ENCODE data around the gene CPSF4L. TPM values are rescaled to one million over a fixed set of nuclear protein-coding genes. Genes with fewer than 3 reads are reported as not detected.
"Not testable (repeated sequence)": the region's sequence is repeated elsewhere in the genome, so short reads cannot be mapped to it uniquely, and the experiment has no call there.

The CPSF4L gene, protein sequence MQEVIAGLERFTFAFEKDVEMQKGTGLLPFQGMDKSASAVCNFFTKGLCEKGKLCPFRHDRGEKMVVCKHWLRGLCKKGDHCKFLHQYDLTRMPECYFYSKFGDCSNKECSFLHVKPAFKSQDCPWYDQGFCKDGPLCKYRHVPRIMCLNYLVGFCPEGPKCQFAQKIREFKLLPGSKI
- under 1 TPM in 1 of 4 donors, not detected in 3; 0.26 TPM for polyA plus RNA-seq (ENCODE audit: insufficient read length in 4 of 4)

DNA sequence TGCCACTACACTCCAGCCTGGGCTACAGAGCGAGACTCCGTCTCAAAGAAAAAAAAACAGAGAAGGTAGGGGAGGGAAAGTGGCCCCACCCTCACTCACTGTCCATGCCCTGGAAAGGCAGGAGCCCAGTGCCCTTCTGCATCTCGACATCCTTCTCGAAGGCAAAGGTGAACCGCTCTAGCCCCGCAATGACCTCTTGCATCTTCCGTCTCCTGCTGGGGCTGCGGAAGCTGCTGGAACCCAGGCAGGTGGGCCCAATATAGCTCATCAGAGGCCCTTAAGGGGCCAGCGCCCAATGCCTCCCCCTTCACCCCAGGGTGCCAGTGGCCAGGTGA is at the start of gene CPSF4L:
CPSF4L (minus strand) TSS at position 264 of the 335 bp plus-strand sequence; CDS start at position 202, 62 bp downstream.
- no peak for DNase-seq (ENCODE audit: low read depth in 4 of 4, low spot score in 3 of 4)

DNA sequence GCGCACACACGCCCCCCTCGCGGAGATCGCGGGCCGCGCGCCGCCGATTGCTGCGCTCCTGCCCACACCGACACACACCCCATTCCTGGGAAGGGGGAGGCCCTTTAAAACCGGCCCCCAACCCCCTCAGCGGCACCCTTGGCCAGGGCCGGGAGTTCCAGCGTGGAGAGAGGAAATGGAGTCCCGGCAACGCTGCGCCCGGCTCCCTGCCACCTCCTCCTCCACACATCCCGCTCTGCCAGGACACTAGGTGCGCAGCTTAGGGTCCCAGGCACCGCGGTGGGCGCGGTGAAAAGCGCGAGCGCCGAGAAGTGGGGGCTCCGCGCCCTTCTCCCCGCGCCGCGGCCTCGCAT is 49.7 kb upstream of the CPSF4L start:
- DNase-seq (ENCODE audit: low read depth in 4 of 4, low spot score in 3 of 4) = no peak

DNA sequence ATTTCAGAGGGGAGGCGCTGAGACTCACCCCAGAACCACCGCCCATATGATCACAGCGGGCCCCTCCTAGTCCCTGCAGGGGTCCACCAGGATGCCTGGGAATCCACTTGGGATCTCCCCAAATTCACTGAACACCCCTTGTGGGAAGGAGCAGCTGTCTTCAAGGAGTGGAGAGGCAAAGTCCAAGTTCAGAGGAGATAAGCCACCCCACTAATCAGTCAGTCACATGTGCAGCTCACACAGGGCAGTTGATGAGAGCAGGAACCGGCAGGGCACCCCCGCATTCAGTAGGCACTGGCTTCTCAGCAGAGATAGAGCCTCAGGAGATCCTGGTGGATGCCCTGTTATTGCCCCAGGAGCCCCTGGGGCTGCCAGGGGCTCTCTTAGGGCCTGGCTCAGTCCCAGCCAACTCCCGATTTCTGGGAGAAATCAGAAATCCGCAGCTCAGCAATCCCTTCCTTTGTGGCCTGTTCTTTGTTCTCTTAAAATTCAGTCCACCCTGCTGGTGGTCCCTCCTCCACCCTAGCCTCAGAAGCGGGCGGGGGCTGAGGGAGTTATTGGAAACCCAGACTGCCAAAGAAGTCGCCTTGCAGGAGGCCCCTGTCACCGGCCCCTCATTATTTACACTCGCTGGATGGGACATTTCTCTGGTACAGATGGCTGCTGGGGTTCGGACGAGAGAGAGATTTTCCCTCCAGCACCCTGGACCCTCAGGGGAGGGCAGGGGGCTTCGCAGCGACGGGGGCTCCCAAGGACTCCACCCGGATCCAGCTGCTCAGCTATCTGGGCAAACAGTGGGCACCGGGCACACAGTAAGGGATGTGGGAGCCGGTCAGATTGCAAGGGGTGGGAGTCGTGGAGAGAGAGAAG is 48.3 kb upstream of the CPSF4L start:
- DNase-seq (ENCODE audit: low read depth in 4 of 4, low spot score in 3 of 4) = no peak

DNA sequence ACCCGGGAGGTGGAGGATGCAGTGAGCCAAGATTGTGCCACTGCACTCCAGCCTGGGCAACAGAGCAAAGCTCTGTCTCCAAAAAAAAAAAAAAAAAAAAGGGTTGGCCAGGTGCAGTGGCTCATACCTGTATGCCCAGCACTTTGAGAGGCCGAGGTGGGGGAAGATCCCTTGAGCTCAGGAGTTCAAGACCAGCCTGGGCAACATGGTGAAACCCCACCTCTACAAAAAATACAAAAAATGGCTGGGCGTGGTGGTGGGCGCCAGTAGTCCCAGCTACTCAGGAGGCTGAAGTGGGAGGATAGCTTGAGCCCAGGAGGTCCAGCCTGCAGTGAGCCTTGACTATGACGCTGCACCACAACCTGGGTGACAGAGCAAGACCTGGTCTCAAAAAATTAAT is 47.3 kb upstream of the CPSF4L start:
- not testable (repeated sequence) for DNase-seq (ENCODE audit: low read depth in 4 of 4, low spot score in 3 of 4)

DNA sequence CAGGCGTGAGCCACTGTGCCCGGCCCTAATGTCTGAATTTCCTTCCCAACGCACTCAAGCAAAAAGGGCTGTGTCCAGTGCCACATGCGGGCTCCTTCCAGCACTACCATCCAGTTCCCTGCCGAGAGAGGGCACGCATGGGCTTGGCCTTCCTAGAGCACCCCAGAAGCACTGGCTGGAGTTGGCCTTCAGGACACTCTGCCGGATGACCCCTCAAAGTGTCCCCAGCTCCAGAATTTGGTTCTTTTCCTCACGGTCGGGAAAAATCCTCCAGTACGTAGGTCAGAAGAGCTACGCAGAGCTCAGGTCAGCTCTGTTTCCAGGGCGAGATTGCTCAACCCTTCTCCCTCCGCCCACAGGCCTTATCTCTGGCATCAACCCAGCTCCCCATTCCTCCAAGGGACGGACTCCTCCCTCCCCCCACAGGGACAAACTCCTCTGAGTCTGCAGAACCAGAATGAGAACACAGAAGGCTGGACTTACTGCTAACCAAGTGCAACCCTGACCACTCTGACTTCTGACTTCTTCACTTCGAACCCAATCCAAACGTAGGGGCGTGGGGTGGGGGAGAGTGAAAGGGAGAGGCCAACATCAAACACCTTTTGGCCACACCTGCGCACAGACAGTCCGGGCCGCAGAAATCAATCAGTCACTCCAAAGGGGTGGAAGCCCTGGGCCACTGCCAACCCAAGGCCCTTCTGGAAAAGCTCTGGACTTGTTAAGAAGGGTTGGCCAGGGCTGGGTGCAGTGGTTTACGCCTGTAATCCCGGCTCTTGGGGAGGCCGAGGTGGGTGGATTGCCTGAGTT is 46.5 kb upstream of the CPSF4L start:
- DNase-seq (ENCODE audit: low read depth in 4 of 4, low spot score in 3 of 4) = no peak

DNA sequence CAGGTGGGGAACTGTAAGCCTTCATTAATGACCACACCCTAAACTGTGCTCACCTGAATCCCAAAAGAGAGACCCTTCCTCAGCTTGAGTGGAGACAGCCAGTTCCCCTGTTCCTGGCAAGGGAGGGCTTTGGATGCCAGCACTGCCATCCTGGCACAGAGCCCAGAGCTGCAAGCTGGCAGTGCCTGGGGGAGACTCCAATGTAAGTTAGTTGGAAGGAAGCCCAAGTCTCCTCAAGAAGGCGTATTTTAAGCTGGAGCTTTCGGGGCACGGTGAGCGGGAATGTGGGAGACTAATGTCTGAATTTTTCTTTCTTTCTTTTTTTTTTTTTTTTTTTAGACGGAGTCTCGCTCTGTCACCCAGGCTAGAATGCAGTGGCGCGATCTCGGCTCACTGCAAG is 45.5 kb upstream of the CPSF4L start:
- DNase-seq (ENCODE audit: low read depth in 4 of 4, low spot score in 3 of 4) = no peak

DNA sequence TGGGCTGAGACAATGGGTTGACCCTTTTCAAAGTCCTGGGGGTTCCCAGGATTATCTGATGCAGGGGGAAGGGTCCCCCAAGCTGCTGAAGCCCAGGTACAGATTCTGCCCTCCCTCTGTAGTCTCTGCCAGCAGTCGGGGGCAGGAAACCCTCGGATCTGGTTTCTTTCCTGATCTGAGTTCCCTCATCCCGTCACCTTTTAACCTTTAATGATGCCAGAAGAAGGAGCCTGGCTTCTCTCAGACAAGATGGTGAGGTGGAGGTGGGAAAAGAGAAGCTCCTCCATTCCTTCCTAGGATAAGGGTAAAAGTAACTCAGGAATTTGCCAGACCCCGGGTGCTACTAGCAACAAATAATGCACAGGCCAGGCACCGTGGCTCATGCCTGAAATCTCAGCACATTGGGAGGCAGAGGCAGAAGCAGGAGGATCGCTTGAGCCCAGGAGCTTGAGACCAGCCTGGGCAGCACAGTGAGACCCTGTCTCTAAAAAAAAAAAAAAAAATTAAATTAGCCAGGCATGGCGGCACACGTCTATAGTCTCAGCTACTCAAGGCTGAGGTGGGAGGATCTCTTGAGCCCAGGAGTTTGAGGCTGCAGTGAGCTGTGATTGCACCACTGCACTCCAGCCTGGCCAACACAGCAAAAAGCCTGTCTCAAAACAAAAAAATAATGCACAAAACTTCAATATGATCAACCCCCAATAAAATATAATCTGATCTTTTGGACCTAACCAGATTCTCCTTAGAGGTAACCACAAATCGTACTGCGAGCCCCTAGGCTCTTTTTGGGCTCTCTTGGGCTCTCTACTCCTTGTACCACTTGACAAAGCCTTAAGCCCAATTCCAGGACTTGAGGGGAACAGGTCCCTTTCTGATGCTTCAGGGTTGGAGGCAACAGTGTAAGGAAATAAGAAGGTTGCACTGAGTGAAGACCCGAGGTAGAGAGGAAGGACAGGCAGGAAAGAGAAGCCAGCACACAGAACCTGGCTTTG is 44.5 kb upstream of the CPSF4L start:
- no peak for DNase-seq (ENCODE audit: low read depth in 4 of 4, low spot score in 3 of 4)

DNA sequence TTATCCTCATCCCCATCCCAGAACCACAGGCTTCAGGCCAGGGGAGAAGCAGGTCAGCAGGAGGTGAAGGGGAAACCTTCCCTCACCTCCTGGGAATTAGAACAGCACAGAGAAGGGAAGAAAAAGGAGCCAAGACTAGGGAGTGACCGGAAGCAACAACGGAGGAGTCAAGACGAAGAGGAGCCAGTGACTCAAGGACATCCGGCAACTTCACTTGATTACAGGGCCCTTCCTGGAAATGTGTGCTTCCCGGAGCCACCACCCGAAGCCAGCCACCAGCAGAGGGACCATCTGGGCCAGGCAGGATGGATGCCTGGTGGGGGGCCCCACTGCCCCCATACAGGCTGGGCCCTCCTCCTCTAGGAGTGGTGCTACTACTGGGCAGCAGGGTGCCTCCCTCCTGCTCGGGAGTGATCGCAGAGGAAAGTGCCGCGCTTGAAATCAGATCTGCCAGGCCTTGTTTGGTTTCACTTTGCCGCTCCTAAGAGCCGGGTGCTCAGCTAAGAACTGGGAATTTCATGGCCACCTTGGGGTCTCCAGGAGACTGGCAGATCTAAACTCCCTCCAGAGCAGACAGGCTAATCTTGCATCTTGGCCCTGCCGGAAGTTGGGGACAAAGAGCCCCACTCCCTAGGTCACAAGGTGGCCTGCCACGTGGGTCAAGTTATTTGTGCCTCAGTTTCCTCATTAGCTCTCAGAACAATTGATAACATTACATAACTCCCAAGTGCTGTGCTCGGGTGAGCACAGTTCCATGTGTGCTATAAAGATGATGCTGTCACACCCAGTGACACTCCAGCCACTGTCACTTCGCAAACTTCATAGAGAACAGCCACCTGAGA is 43.5 kb upstream of the CPSF4L start:
- DNase-seq (ENCODE audit: low read depth in 4 of 4, low spot score in 3 of 4) = peak in 1 of 4 donors; percentile 66

DNA sequence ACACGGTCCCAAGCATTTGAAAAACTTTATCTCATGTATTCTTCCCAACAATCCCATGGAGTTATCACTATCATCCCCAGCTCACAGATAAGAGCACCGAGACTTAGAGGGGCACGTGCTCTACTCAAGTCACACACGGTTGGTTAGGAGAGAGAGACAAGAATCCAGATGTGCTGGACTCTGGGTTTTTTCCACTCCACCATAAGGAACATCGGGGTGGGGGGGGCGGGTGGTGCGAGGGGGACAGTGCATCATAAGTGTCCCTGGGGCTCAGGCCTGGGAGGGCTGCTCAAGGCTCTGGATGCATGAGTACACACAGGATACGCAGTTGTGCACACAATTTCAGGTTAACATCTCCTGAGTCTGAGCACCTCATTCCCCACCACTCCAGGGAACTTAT is 42.8 kb upstream of the CPSF4L start:
- DNase-seq (ENCODE audit: low read depth in 4 of 4, low spot score in 3 of 4) = no peak

DNA sequence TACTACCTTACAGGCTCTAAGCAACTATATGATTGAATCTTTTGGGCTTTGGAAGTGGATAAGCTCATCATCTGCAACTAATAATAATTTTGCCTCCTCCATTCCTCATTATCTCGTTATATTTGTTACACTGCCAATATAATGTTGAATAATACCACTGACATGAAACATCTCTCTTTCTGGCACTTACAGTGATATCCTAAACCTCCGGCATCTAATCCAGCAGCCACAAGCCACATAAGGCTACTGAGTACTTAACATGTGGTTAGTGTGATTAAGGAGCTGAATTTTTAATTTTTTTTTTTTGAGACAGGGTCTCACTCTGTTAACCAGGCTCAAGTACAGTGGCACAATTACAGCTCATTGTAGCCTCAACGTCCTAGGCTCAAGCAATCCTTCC is 40.5 kb upstream of the CPSF4L start:
- no peak for DNase-seq (ENCODE audit: low read depth in 4 of 4, low spot score in 3 of 4)

DNA sequence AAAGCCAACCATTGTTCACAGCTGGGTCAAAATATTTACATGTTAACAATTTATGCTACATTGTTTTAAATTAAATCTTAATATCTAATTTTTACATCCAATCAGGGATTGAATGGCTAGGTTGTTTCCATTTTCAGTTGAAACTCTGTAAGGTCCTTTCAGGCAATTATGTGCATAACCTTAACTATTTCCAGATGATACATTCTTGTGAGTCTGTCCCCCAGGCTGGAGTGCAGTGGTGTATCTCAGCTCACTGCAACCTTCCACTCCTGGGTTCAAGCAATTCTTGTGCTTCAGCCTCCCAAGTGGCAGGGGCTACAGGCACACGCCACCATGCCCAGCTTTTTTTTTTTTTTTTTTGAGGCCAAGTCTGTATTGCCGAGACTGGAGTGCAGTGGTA is 39.7 kb upstream of the CPSF4L start:
- no peak for DNase-seq (ENCODE audit: low read depth in 4 of 4, low spot score in 3 of 4)

DNA sequence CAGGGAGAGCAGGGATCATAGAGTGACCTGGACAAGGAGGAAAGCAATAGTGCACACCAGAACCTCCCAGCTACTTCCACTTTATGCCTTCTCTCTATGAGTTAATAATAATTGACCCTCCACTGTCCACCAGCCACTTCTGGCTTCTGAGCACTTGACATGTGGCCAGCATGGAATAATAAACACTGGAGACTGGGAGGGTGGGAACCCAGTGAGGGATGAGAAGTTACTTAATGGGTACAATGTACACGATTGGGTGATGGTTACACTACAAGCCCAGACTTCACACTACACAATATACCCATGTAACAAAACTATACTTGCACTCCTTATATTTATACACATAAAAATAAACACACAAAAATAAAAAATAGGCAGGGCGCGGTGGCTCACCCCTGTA is 38.7 kb upstream of the CPSF4L start:
- DNase-seq (ENCODE audit: low read depth in 4 of 4, low spot score in 3 of 4) = no peak

DNA sequence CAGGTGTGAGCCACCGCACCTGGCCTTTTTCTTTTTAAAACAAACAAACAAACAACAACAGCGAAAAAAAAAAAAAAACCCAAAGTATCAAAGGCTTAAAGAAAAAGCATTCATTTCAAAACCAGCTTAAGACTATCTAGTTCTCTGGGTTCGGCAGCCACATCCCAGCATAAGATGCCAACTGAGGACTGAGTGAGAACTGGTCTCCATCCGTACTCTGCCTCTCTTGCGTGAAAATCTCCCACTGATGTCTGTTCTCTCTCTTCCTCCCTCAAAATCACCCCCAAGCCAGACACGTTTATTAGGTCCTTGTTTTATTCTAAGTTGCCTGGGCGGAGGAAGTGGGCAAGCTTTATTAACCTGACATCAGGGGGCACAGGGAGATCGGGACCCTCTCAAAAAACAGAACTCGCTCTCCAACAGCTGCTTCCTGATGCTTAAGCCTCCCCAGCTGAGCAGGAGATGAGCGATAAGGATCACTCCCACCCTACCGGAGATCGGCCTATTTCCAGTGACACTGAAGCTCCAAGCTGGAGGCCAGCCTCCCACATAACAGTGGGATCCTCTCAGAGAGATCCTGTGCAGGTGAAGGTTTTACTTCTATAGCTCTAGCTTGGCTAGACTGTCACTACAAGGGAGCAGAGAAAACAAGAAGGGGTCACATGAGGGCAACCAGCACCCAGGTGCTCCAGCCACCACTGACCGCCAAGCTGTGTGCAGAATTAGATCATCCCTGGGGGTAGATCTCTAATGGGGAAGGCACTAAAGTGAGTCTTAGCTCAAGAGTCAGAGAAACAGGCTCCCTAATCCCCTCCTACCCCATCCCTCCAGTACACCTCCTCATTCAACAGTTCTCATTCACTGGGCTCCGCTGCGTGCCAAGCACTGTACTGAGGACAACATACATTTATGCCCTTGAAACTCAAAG is 36.5 kb upstream of the CPSF4L start:
- DNase-seq (ENCODE audit: low read depth in 4 of 4, low spot score in 3 of 4) = no peak

DNA sequence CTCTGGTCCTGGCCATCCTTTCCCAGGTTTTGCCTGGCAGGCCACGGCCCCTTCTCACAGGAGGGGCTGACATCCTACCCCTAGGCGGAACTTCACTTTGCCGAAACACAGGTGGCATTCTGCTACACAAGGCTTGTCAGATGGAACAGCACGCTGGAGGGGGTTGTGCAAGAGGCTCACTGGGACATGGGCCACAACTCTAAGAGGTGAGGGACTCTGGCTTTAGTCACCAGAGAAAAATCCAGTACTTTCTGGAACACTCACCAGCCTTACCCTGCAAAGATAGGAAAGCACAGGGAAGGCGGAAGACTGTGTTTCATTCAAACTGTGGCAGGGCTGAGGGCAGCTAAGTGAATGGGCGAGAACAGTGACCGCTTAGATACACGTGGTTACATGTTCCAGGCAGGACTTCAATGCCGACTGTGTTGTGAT is 31.8 kb upstream of the CPSF4L start:
- no peak for DNase-seq (ENCODE audit: low read depth in 4 of 4, low spot score in 3 of 4)

DNA sequence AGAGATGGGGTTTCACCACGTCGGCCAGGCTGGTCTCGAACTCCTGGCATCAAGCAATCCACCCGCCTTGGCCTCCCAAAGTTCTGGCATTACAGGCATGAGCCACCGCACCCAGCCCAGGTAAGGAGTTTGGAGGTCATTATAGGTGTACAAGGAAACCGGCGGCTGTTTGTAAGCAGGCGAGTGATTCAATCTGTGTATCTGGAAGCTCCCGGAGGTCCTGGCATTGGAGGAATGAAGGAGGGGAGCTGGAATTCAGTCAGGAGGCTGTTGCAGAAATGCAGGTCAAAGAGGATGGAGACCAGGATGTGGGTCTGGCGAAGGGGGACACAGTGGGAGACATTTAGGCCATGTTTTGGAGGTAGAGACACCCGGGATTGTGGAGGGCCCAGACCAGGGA is 31.4 kb upstream of the CPSF4L start:
- no peak for DNase-seq (ENCODE audit: low read depth in 4 of 4, low spot score in 3 of 4)

DNA sequence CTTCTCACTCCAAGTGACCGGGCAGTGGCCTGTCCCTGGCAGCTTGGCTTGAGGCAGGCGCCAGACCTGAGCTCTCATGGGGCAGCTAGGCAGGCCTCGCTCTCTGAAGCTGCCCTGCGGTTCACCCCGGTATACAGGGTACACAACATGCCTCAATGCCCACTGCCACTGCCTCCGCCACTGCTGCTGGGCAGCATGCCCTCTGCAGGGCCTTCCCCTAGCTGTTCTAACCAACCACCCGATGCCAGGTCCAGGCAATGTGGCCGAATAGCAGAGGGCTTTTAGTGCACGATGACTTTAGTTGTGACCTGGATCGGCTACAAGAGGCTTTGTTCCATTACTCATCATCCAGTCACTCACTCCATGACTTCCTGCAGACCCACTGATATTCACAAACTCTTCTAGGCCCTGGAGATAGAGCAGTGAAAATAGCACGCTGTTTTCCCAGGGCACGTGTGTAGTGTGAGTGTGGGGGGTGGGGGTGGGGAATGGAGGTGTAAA is 30.4 kb upstream of the CPSF4L start:
- no peak for DNase-seq (ENCODE audit: low read depth in 4 of 4, low spot score in 3 of 4)

DNA sequence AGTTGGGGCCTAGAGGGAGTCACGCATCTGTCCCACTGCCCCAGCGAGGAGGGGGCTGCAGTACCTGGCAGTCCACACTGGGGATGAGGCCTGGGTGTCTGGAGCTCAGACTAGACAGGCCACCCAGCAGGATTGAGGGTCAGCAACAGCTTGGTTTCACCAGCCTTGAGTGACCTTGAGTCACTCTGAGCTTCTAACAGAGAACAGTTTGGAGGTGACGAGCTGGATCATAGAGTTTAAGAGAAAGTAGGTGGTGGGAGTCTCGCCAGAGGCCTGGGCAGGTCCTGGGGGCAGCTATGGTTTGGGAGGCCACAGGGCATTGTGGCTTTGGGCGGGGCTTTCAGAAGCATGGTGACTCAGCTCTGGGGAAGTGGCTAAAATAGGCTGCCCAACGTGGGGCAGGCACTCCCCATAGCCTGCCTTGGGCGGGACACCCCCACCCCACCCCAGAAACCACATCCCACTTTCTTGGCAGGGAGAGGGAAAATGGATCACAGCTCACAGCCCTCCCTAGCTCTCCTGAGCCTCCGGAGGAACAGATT is 29.7 kb upstream of the CPSF4L start:
- no peak for DNase-seq (ENCODE audit: low read depth in 4 of 4, low spot score in 3 of 4)
